WERI-Rb-1 (cell line): ENCODE data around the gene ROR2.

Source experiments
- DNase-seq: peaks from one replicate; pipeline ENCODE4 v3.0.0-alpha.2; 2020
- H3K27ac ChIP-seq: fragments of 250-450 bp; sonication (Bioruptor Pico); 2 replicates; pipeline ENCODE4 v1.5.1; 2020; ENCODE audit warnings: mild to moderate bottlenecking, moderate library complexity
- H3K27me3 ChIP-seq: fragments of 250-450 bp; sonication (Bioruptor Pico); 2 replicates; pipeline ENCODE4 v1.5.1; 2021; ENCODE audit warnings: mild to moderate bottlenecking, low read depth, moderate library complexity; ENCODE audit not compliant: insufficient read depth, severe bottlenecking
- H3K36me3 ChIP-seq: fragments of 250-450 bp; sonication (Bioruptor Pico); 2 replicates; pipeline ENCODE4 v1.5.1; 2020; ENCODE audit warnings: mild to moderate bottlenecking, moderate library complexity
- H3K4me3 ChIP-seq: 2 replicates; pipeline ENCODE4 v1.5.1; 2011; ENCODE audit warnings: low read depth, mild to moderate bottlenecking, control low read depth, low read length
- H3K9me3 ChIP-seq: fragments of 250-450 bp; sonication (Bioruptor Pico); 2 replicates; pipeline ENCODE4 v1.5.1; 2021; ENCODE audit warnings: mild to moderate bottlenecking, moderate library complexity; ENCODE audit not compliant: severe bottlenecking
- TF ChIP-seq, protein P1 (sequence below): IDR thresholded peaks from 2 replicates; pipeline ENCODE4 v1.5.1; 2011; ENCODE audit warnings: low read depth, mild to moderate bottlenecking, control low read depth, inconsistent platforms, low read length

Gene ROR2

DNA sequence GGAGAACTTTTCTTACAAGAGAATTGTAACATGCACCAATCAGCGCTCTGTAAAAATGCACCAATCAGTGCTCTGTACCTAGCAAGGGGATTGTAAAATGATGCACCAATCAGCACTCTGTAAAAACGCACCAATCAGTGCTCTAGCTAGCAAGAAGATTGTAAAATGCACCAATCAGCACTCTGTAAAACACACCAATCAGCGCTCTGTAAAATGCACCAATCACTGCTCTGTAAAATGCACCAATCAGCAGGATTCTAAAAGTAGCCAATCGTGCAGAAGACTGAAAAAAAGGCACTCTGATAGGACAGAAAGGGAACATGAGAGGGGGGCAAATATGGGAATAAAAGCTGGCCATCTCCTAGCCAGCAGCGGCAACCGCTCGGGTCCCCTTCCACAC is 233.2 kb downstream of the ROR2 start:
- Histone ChIP-seq H3K27me3 (no peaks in the 10 kb centered on the region), H3K36me3 (no peaks in the 10 kb centered on the region), H3K27ac (no peak overlapping the region), H3K4me3 (no peak overlapping the region), H3K9me3 (peaks cover 6% of the 10 kb centered on the region)
- no peak for DNase-seq
- TF ChIP-seq, protein P1, sequence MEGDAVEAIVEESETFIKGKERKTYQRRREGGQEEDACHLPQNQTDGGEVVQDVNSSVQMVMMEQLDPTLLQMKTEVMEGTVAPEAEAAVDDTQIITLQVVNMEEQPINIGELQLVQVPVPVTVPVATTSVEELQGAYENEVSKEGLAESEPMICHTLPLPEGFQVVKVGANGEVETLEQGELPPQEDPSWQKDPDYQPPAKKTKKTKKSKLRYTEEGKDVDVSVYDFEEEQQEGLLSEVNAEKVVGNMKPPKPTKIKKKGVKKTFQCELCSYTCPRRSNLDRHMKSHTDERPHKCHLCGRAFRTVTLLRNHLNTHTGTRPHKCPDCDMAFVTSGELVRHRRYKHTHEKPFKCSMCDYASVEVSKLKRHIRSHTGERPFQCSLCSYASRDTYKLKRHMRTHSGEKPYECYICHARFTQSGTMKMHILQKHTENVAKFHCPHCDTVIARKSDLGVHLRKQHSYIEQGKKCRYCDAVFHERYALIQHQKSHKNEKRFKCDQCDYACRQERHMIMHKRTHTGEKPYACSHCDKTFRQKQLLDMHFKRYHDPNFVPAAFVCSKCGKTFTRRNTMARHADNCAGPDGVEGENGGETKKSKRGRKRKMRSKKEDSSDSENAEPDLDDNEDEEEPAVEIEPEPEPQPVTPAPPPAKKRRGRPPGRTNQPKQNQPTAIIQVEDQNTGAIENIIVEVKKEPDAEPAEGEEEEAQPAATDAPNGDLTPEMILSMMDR = no peak

DNA sequence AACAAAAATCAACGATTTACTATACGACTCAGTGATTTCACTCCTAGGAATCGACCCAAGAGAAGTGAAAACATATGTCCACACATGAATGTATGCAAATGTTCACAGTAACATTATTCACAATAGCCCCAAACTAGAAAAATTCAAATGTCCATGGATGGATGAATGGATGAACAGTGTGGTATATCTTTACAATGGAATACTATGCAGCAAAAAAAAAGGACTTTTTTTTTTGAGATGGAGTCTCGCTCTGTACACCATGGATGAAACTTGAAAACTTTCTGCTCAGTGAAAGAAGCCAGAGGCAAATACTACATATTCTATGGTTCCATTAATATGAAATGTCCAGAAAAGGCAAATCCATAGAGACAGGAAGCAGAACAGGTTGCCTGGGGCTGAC is 233.8 kb downstream of the ROR2 start:
- no peak overlapping the region for H3K27ac ChIP-seq
- H3K4me3 ChIP-seq = no peak overlapping the region
- H3K27me3 ChIP-seq = no peaks in the 10 kb centered on the region
- no peak for DNase-seq
- TF ChIP-seq, protein P1 = no peak
- H3K9me3 ChIP-seq = peaks cover 6% of the 10 kb centered on the region
- H3K36me3 ChIP-seq = no peaks in the 10 kb centered on the region

DNA sequence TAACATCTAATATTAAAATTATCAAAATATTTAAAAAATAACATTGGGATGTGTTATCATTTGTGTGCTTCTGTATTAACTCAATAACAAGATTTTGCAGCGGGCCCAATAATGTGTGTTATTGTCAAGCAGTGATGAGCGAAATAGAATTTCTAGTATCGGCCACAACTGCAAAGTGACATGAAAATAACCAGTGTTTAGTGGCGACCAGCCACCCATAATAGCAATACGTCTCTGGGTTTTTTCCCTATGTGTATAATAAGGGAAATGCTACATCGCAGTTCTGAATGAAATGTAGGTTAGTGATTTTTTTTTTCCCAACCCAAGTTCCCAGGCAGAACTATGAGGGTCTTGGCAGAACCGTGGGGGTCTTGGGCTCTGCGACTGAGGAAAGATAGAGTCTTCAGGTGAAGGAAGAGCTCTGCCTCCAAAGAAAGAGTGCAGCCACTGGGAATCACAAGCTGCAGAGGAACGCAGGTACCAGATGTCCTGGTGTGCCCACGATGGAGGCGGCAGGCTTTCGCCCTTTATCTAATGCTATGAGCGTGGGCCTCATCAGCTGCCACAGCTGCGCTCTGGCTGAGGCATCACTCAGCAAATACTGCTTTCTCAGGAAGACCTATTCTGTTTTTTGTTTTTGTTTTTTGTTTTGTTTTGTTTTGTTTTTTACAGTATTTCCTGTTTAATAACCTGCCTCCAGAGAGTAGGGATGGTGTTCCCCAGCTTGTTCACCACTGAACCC is 235.0 kb downstream of the ROR2 start:
- TF ChIP-seq, protein P1 = no peak
- Histone ChIP-seq H3K27me3 (no peaks in the 10 kb centered on the region), H3K9me3 (peaks cover 6% of the 10 kb centered on the region), H3K36me3 (no peaks in the 10 kb centered on the region), H3K4me3 (no peak overlapping the region), H3K27ac (no peak overlapping the region)
- no peak for DNase-seq

DNA sequence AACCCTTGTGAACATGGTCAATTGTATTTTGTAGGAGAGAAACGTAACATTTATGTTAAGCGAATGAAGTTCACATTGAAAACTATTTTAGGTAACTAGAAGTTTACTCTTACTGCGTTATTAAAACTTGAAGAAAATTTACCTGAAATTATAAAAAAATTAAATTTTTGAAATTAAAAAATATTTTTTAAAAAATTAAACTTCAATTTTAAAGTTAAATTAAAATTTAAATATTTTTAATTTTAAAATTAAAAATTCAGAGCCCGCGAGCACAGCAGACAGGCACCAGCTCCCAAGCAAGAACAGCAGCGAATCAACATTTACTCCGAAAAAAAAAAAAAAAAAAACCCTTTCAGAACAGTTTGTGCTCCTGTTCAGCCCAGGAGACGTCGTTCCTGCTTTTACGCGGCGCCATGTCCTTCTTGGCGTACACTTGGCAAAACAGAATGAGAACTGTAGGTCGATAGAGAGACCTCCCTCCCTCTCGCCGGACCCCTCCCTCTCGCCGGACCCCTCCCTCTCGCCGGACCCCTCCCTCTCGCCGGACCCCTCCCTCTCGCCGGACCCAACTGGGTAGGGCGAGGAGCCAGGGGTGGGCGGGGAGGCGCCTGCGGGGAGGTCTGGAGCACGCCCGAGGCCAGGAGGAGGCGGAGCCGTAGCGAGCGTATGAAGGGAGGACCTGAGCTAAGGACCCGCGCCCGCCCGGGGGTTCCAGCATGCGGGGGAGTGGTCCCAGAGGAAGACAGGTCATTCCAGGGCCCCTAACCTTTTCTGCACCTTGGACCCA is 235.8 kb downstream of the ROR2 start:
- Histone ChIP-seq H3K36me3 (no peaks in the 10 kb centered on the region), H3K4me3 (no peak overlapping the region), H3K27me3 (no peaks in the 10 kb centered on the region), H3K27ac (no peak overlapping the region), H3K9me3 (peaks cover 6% of the 10 kb centered on the region)
- TF ChIP-seq, protein P1 = no peak
- no peak for DNase-seq

DNA sequence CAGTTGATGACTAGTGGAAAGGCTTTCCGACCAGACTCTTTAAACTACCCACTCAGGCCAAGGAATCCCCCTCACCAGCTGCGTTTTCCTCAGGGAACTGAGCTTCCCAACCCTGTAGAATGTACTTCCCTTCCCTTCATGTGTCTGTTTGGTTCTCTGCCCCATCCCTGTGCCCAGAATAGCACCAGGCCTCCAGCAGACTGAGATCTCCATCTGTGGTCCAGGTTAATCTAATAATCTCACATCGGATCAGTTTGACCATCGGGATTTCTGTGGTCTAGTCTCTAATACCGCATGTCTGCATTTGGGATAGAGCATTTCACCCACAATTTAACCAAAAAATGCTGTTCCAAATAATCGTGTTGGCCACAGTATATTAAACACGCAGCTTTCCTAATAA is 237.2 kb downstream of the ROR2 start:
- no peaks in the 10 kb centered on the region for H3K27me3 ChIP-seq
- H3K27ac ChIP-seq = no peak overlapping the region
- no peak overlapping the region for H3K4me3 ChIP-seq
- TF ChIP-seq, protein P1 = no peak
- peak; percentile 49 for DNase-seq
- H3K9me3 ChIP-seq = peaks cover 6% of the 10 kb centered on the region
- H3K36me3 ChIP-seq = no peaks in the 10 kb centered on the region
